ENCODE data around the gene LMTK3.
A peak's percentile ranks its signal among the peaks of the same experiment; 100 is the strongest.

LMTK3 gene

GRCh38 chr19:48556163-48556562 is 44.5 kb upstream of the LMTK3 start:
- H3K4me3 ChIP-seq (ENCODE audit: low read depth, low read length): no peak overlapping the region
- no peak for TF ChIP-seq CTCF (IDR thresholded peaks at IDR 0.05; ENCODE audit: control insufficient read depth, extremely low read depth, insufficient read depth)
- DNase-seq (ENCODE audit: low read depth): no peak

GRCh38 chr19:48554385-48555091 is 42.9 kb upstream of the LMTK3 start:
- no peak overlapping the region for H3K4me3 ChIP-seq (ENCODE audit: low read depth, low read length)
- DNase-seq (ENCODE audit: low read depth): no peak
- TF ChIP-seq CTCF (IDR thresholded peaks at IDR 0.05; ENCODE audit: control insufficient read depth, extremely low read depth, insufficient read depth): no peak

- no peak overlapping the region for H3K4me3 ChIP-seq (ENCODE audit: low read depth, low read length)
- no peak for DNase-seq (ENCODE audit: low read depth)
- TF ChIP-seq CTCF (IDR thresholded peaks at IDR 0.05; ENCODE audit: control insufficient read depth, extremely low read depth, insufficient read depth): no peak
These were observed 42.2 kb upstream of the LMTK3 start for GRCh38 chr19:48553676-48554384.

GRCh38 chr19:48552406-48553322 is 41.0 kb upstream of the LMTK3 start:
- no peak for TF ChIP-seq CTCF (IDR thresholded peaks at IDR 0.05; ENCODE audit: control insufficient read depth, extremely low read depth, insufficient read depth)
- H3K4me3 ChIP-seq (ENCODE audit: low read depth, low read length): peak overlapping the region; percentile 44
- DNase-seq (ENCODE audit: low read depth): no peak

- DNase-seq (ENCODE audit: low read depth): peak; percentile 55
- TF ChIP-seq CTCF (IDR thresholded peaks at IDR 0.05; ENCODE audit: control insufficient read depth, extremely low read depth, insufficient read depth): 0 out of 2 replicates have a peak, but pooled peaks have one; percentile 6
- H3K4me3 ChIP-seq (ENCODE audit: low read depth, low read length): peak within 1 kb of the TSS; percentile 44
These were observed 40.0 kb upstream of the LMTK3 start, which contains the start of gene SULT2B1 for GRCh38 chr19:48551437-48552302. SULT2B1 (plus strand) TSS chr19:48552172; CDS start chr19:48552253, 81 bp downstream.

- H3K4me3 ChIP-seq (ENCODE audit: low read depth, low read length): no peak overlapping the region
- no peak for TF ChIP-seq CTCF (IDR thresholded peaks at IDR 0.05; ENCODE audit: control insufficient read depth, extremely low read depth, insufficient read depth)
- DNase-seq (ENCODE audit: low read depth): no peak
These were observed 37.7 kb upstream of the LMTK3 start for GRCh38 chr19:48549380-48549779.
